Stimulated activated effector memory CD8-positive, alpha-beta T cell treated with anti-CD3 and anti-CD28 coated beads, Interleukin-12 subunit alpha, Interleukin-12 subunit beta, amount 100 ng/mL, for 72 hours (primary cell): ENCODE data around the gene RIMKLA.

Experiments
- ATAC-seq: fragments of 150-1000 bp; cut with Tn5 transposase; 2 replicates; pipeline ENCODE4 v1.10.0; 2021
- DNase-seq, 2 donors: peaks; one replicate each; pipeline ENCODE4 v3.0.0; 2021 to 2022; ENCODE audit warnings: low spot score in 2 of 2
- H3K27ac Mint-ChIP-seq: one replicate; pipeline ENCODE4 v1.8.0; 2022; ENCODE audit warnings: mild to moderate bottlenecking, mixed read lengths
- H3K36me3 Mint-ChIP-seq: one replicate; pipeline ENCODE4 v1.8.0; 2022; ENCODE audit warnings: mild to moderate bottlenecking, mixed read lengths
- H3K4me1 Mint-ChIP-seq: one replicate; pipeline ENCODE4 v1.8.0; 2022; ENCODE audit warnings: mixed read lengths
- H3K4me3 Mint-ChIP-seq: one replicate; pipeline ENCODE4 v1.8.0; 2022; ENCODE audit warnings: mild to moderate bottlenecking, mixed read lengths
- H3K9me3 Mint-ChIP-seq: one replicate; pipeline ENCODE4 v1.8.0; 2022; ENCODE audit warnings: mixed read lengths

RIMKLA gene

DNA sequence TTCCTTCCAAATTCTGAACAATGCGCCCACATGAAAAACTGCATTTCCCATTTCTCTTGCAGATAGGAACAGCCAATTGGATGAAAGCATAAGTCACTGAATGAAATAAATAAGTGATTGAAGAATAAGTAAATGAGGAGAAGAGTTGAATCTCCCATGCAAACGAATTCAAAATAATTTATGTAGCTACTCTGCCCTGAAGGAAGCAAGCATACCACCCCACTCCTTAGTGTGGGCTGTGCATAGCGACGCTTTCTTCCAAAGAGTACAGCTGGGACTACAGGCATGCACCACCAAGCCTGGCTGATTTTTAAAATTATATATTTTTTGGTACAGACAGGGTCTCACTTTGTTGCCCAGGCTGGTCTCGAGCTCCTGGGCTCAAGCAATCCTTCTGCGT is 16.5 kb upstream of the RIMKLA start:
- Mint-ChIP-seq H3K4me1 (peaks cover 9% of the 10 kb centered on the region), H3K9me3 (no peaks in the 10 kb centered on the region), H3K27ac (no peak overlapping the region), H3K36me3 (no peaks in the 10 kb centered on the region), H3K4me3 (no peak overlapping the region)
- no peak for ATAC-seq
- DNase-seq = no peak

DNA sequence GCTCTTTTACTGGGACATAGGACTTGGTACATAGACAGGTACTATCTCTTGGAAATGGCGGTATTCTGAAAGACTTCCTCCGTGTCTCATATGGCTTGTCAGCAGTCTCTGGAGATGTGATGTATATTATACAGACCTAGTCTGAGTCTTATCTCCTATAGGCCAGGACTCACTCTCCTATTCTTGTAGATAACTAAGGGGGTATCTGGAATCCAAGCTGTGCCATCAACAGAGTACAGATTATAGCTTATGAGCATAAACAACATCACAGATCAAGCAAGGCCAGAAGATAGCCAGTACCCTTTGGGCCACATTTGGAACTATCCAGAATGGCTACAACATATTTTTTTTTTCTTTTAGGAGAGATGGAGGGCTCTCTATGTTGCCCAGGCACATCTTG is 16.1 kb upstream of the RIMKLA start:
- H3K27ac Mint-ChIP-seq = no peak overlapping the region
- H3K36me3 Mint-ChIP-seq = no peaks in the 10 kb centered on the region
- DNase-seq (no peak), ATAC-seq (no peak)
- H3K4me3 Mint-ChIP-seq = no peak overlapping the region
- no peaks in the 10 kb centered on the region for H3K9me3 Mint-ChIP-seq
- H3K4me1 Mint-ChIP-seq = peaks cover 6% of the 10 kb centered on the region

DNA sequence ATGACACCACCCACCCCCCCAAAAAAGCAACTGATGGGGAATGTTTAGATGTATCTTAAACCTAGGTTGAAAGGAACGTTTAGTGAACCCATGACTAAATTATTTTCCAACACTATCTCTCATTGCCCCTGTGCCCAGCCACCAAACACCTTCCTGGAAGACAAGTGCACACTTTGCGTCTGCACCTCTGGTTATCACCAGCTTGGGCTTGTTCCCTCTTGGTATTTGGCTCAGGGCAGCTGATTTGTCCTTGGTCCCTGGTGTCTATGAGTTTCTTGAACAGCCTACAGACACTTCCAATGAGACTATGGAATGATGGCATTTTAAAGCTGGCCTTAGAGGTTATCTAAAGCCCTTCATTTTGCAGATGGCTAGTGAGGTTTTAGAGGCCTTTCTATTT is 15.5 kb upstream of the RIMKLA start:
- no peak overlapping the region for H3K27ac Mint-ChIP-seq

GRCh38 chr1:42368096-42368795 is 12.3 kb upstream of the RIMKLA start:
- no peaks in the 10 kb centered on the region for H3K36me3 Mint-ChIP-seq
- no peak overlapping the region for H3K4me3 Mint-ChIP-seq
- H3K9me3 Mint-ChIP-seq = no peaks in the 10 kb centered on the region
- H3K4me1 Mint-ChIP-seq = no peaks in the 10 kb centered on the region
- H3K27ac Mint-ChIP-seq = no peak overlapping the region
- DNase-seq (no peak), ATAC-seq (no peak)

More for the DNA sequence above, 15.5 kb upstream of the RIMKLA start:
- Mint-ChIP-seq H3K36me3 (no peaks in the 10 kb centered on the region), H3K4me3 (no peak overlapping the region), H3K9me3 (no peaks in the 10 kb centered on the region), H3K4me1 (peaks cover under 1% of the 10 kb centered on the region)
- ATAC-seq (no peak), DNase-seq (no peak)

DNA sequence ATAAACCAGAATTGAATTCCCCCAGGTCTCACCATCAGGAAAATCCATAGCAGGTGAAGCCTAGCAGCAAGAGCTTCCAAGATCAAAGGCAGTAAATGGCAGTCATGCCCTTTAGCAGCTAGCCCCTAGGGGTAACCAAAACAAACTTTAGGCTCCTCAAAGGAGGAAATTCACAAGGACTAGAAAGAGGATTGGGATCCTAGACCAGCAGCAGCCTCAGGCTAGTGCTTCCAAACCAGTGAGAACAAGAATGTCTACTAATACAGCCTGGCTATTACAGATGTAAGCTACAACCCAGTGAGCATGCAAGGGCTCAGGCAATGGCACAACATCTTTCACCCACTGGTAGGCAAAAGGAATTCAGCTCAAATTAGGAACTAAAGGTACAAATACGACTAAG is 11.1 kb upstream of the RIMKLA start:
- no peak overlapping the region for H3K4me3 Mint-ChIP-seq
- no peaks in the 10 kb centered on the region for H3K4me1 Mint-ChIP-seq
- no peaks in the 10 kb centered on the region for H3K36me3 Mint-ChIP-seq
- no peak overlapping the region for H3K27ac Mint-ChIP-seq
- ATAC-seq = no peak
- no peaks in the 10 kb centered on the region for H3K9me3 Mint-ChIP-seq
- DNase-seq = no peak

- H3K27ac Mint-ChIP-seq = no peak overlapping the region
- H3K36me3 Mint-ChIP-seq = no peaks in the 10 kb centered on the region
- H3K4me1 Mint-ChIP-seq = no peaks in the 10 kb centered on the region
- DNase-seq (no peak), ATAC-seq (no peak)
- H3K4me3 Mint-ChIP-seq = no peak overlapping the region
- no peaks in the 10 kb centered on the region for H3K9me3 Mint-ChIP-seq
These were observed 9.6 kb upstream of the RIMKLA start for GRCh38 chr1:42370876-42371549.

- no peak overlapping the region for H3K27ac Mint-ChIP-seq
- no peak for ATAC-seq
- H3K4me1 Mint-ChIP-seq = no peaks in the 10 kb centered on the region
- H3K36me3 Mint-ChIP-seq = no peaks in the 10 kb centered on the region
- no peaks in the 10 kb centered on the region for H3K9me3 Mint-ChIP-seq
- DNase-seq = no peak
- no peak overlapping the region for H3K4me3 Mint-ChIP-seq
These were observed 7.8 kb upstream of the RIMKLA start for GRCh38 chr1:42372796-42373195.

DNA sequence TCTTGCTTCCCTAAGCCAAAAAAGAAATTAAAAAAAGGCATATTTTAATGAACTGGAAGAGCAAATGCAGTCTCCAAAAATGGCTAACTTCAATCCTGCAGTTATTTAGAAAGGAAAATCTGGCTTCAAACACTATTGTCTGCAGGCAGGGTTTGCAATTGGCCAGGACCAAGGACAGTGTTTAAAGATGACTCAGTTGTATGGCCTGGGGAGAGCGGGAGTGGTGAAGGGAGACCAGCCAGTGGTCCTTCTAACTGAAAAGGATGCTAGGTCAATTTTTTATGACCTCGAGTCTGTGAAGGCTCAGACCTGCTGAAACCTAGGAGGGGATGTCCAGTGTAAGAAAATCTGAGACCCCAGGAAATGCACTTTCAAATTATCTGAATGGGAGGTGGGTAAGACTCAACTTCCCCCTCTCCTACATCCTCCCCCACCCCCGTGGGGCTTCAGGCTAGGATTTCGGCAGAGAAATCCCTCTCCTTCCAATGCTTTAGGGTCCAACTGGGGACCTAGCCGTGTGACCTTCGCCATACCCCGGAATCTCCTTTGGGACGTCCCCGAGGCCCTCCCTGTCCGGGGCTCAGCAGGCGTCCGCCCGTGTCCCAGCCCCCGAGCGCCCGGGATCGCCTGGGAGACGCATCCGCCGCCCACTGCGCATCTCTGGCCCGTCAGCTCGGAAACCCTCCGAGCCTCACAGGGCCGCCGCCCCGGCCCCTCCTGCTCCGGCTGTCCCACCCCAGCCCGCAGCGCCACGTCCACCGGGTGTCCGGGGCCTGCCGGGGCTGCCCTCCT is 602 bp upstream of the RIMKLA start:
- Mint-ChIP-seq H3K9me3 (no peaks in the 10 kb centered on the region), H3K4me3 (peak overlapping the region; percentile 66), H3K36me3 (no peaks in the 10 kb centered on the region), H3K27ac (no peak overlapping the region), H3K4me1 (no peaks in the 10 kb centered on the region)
- ATAC-seq (peak; percentile 70), DNase-seq (no peak)

DNA sequence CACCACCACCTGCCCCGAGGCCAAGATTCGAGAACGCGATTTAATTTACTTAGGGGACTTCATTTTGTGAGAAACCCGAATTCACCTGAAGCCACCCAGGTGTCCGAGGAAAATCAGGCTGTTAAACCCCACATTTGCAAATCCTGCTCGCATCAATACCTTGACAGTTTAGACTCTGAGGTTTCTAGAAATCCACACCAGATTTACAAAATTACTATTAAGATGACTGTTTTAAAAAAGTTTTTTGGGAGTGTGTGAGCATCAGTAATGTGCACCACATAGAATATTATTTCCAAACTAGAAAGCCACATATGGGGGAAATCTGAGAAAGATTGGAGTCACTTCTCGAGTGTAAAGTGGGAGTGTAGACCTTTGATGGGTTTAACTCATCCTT is 685 bp downstream of the RIMKLA start:
- Mint-ChIP-seq H3K4me3 (peak overlapping the region; percentile 66), H3K9me3 (no peaks in the 10 kb centered on the region), H3K27ac (no peak overlapping the region), H3K4me1 (no peaks in the 10 kb centered on the region), H3K36me3 (no peaks in the 10 kb centered on the region)
- no peak for DNase-seq
- no peak for ATAC-seq

- DNase-seq (no peak), ATAC-seq (peak; percentile 17)
- Mint-ChIP-seq H3K36me3 (no peaks in the 10 kb centered on the region), H3K9me3 (no peaks in the 10 kb centered on the region), H3K4me1 (no peaks in the 10 kb centered on the region), H3K27ac (no peak overlapping the region), H3K4me3 (no peak overlapping the region)
These were observed 4.7 kb downstream of the RIMKLA start for GRCh38 chr1:42385283-42385682.

GRCh38 chr1:42386051-42386450 is 5.5 kb downstream of the RIMKLA start:
- no peaks in the 10 kb centered on the region for H3K9me3 Mint-ChIP-seq

GRCh38 chr1:42392255-42392654 is 11.7 kb downstream of the RIMKLA start:
- Mint-ChIP-seq H3K9me3 (no peaks in the 10 kb centered on the region), H3K4me1 (peaks cover 12% of the 10 kb centered on the region), H3K36me3 (no peaks in the 10 kb centered on the region), H3K27ac (no peak overlapping the region), H3K4me3 (no peak overlapping the region)
- no peak for DNase-seq
- no peak for ATAC-seq

More at GRCh38 chr1:42386051-42386450, 5.5 kb downstream of the RIMKLA start:
- DNase-seq (no peak), ATAC-seq (no peak)
- Mint-ChIP-seq H3K4me1 (no peaks in the 10 kb centered on the region), H3K27ac (no peak overlapping the region), H3K36me3 (no peaks in the 10 kb centered on the region), H3K4me3 (no peak overlapping the region)

DNA sequence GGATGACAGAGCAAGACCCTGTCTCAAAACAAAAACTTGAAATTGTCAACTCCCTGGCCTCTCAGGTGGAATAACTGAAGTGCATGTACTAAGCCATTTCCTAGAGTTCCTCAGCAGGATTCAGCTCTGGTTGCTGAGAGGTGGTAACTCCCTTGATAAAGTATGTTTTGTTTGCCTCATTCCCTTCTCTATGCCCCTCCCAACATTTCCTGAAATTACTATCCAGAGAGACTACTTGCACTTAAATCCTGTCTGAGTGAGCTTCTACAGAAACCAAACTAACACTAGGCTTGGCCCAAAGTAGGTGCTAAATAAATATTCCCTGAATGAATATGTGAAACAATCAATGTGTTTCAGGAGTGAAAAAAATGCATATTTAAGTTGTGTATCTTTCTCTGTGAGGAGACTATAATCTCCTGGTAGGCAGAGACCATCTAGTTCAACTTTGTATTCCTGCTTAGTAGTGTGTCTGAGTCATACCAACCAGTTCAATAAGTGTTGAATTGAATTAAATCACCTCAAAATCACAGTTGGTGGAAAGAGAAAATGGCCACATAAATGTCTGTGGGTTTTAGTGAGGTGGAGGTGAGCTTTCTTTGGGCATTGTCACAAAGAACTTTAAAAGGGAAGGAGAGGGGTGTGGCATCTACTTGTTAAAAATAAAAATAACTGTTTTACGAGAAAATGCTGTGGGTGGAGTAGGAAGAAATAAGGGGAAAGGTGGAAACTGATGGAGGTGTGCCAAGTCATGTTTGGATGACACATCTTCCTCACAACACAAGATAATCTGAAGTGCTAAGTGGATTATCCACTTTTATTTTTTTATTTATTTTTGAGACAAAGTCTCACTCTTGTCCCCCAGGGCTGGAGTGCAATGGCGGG is 12.6 kb downstream of the RIMKLA start:
- Mint-ChIP-seq H3K27ac (no peak overlapping the region), H3K9me3 (no peaks in the 10 kb centered on the region), H3K4me3 (no peak overlapping the region), H3K4me1 (peaks cover 12% of the 10 kb centered on the region), H3K36me3 (no peaks in the 10 kb centered on the region)
- ATAC-seq (peak; percentile 72), DNase-seq (no peak)

DNA sequence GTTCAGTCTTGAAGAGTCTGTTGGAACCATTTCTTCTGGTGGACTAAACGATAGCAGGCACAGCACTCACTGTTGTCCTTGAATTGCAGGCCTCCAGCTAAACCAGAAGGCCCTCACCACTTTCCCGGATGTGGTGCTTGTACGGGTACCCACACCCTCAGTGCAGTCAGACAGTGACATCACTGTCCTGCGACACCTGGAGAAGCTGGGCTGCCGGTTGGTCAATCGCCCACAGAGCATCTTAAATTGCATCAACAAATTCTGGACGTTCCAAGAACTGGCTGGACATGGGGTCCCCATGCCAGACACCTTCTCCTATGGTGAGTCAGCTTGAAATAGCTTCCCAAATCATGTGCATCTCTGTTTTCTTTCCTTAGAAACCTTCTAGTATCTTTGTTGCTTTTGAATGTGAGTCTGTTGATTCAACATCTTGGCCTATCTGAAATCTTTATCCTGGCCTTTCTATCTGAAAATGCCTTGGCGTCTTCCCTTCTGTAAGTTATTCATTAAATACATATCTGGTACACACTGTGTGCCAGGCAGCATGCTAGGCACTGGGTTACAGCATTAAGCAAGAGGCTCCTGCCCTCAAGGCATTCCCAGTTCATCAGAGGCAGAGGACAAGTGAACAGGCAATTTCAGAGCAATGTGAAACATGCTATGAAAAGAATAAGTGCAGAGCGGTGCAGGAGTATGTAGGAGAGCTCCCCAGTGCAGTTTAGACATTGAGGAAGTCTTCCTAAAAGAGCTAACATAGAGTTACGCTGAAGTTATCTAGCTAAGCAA is 18.9 kb downstream of the RIMKLA start:
- no peaks in the 10 kb centered on the region for H3K9me3 Mint-ChIP-seq
- no peak overlapping the region for H3K27ac Mint-ChIP-seq
- no peaks in the 10 kb centered on the region for H3K36me3 Mint-ChIP-seq
- ATAC-seq (no peak), DNase-seq (no peak)
- no peak overlapping the region for H3K4me3 Mint-ChIP-seq
- H3K4me1 Mint-ChIP-seq = peaks cover 4% of the 10 kb centered on the region
